ENCODE results near the gene CCSER1.

CCSER1 gene

DNA sequence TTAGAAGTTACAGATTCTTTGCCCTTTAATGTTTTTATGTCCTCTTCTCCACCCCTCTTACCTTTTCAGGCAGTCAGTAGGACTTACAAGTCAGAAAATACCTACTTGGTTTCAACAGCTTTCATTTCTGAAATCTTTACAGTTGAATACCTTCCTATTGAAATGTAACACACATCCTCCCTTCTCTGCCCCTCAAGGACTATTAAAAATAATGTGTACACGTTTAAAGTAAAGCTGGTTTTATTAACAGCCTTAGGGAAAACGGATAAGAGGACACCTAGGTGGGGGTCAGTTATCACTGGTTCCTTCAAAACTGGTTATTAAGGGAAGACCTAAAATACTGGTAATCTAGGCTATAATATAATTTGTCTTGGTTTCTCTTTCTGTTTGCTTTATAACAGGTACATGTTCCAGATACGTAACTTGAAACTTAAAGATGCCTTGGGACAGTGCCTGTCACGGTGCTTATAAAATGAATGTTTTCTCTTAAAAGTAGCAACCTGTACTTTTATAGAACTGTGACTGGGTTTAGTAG, 1.8 kb downstream of the CCSER1 start:
- DNase-seq: no peak

DNA sequence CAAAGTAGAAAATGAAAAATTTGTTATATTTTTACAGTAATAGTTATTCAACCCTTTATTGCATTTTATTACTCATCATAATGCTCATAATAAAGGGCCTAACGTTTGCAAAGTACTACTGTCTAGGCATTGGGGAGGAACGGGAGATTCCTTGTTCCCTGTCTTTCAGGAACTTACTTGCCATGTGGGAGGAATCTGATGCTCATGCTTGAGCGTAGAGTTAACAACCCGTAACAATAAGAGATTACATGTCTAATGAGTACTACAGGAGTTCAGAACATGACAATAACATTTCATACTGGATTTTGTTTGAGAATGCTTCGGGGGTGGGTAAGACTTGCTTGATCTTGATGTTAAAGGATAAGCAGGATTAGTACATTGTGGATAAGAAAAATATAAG, 2.9 kb downstream of the CCSER1 start:
- DNase-seq: no peak

DNA sequence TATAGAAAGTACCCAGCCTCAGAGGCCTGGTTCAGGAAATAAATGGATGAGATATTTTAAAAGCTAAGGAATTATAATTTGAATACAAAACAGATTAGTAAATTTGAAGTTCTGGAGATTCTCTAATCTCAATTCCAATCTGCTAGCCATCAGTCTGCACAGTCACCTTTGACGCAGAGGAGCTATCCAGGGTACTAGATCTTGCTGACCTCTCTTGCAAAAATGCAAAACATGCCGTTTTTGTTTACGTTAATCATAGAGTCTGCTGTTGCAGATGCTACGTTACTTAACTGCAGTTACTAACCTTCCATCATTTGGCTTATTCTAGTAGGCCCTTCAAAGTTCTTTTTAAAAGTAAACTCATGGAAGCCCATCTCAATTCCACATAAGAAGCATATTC, 10.4 kb downstream of the CCSER1 start:
- no peak for DNase-seq

DNA sequence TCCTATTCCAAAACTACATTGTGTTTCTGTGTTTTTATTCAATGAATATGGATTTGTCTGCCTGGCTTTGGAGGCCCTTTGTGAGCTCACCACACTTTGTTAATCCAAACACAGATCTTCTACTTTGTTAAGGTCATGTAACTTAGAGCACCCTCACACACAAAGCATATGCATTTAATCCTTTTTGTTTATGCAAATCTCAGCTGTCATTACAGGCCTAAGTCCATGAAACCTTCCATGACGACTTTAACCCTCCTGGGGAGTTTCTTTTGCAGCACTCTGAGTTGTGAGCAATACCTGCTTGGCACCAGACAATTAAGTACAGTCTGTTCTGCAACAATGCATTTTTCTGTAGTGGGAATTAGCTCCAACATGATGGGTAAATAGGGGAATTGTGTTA, 14.9 kb downstream of the CCSER1 start:
- DNase-seq: no peak

DNA sequence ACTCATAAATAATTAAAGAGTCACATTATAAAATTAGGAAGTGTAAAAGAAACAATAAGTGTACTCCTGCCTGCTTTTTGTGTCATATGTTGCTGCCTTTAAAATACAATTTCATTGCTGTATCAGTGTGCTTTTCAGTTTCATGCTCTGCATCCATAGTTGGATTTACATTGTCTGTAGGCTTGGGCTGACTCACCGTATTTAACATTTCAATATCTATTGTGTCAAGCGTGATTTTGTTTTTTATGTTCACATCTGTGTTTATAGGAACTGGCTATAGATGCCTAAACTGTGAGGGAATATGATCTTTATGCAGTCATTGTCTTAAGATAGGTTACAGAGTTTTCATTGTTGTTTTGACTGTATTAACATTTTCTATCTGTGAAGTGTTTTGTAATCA, 18.1 kb downstream of the CCSER1 start:
- DNase-seq: no peak

DNA sequence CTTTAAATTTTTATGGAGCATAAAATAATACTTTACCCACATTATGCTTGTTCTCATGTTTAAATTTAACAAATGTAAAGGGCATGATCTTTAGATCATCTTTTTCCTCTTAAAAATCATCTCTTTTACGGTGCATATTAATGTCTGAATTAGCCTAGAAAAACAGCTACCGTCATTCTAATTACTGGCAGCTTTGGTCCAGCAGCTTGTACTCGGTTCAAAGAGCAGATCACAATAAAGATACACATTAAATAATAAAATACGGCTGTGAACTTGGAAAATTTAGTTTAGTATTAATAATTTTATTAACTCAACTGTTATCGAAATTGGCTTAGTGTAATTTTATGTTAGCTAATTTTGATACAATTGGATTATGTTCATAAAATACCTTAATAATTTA, 19.1 kb downstream of the CCSER1 start:
- no peak for DNase-seq

DNA sequence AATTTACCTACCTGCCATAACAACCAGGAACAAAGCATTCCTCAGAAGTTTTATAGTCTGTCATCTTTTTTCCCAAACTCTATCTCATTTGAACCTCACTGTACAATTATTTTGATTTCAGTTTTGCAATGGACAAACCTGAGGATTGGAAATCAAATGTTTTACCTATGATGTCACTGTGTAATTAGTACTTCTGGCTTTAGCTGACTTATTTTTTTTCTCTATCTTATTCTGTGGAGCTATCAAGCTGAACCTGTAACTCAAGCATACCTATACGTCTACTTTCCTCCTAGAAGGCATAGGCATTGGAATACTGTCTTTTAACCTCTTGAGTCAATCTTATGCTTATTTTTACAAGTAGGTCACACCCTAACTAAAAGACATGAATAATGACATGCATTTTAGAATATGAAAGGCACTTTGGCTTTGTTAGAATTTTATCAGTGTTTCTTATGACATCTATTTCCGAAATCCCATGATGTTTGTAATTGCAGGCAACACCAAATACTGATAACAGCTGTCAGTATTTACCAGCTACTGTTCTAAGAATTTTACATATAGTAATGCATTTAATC, 21.5 kb downstream of the CCSER1 start:
- no peak for DNase-seq

DNA sequence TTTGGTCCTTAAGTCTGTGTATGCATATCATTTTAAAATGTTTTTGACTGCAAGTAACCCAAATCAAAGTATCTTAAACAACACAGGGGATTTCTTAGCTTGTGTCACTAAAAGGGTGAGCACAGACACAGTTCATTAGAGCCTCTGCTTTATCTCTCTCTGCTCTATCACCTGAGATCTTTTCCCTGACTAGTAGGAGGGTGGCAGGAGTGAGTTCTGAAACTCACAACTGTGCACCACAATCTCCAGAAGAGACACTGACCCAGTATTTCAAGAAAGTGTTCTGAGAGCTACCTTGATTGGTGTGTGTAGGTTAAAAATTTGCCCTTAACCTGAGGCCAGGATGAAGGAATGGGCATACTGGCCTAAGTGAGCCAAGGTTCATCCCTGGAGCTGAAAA, 24.8 kb downstream of the CCSER1 start:
- no peak for DNase-seq

DNA sequence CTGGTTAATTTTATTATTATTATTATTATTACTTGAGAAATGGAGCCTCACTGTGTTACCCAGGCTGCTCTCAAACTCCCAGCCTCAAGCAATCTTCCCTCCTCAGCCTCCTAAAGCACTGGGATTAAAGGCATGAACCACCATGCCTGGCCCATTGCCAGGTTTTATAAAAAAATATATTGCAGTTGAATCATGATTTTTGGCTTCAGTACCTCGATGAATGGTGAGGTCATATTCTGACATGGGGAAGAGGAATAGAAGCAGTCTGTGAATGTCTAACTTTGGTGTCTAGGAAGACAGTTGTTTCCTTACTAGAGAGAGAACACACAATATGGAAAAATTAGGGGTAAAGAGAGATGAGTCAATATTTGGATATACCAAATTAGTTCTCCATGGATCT, 32.0 kb downstream of the CCSER1 start:
- DNase-seq: no peak

DNA sequence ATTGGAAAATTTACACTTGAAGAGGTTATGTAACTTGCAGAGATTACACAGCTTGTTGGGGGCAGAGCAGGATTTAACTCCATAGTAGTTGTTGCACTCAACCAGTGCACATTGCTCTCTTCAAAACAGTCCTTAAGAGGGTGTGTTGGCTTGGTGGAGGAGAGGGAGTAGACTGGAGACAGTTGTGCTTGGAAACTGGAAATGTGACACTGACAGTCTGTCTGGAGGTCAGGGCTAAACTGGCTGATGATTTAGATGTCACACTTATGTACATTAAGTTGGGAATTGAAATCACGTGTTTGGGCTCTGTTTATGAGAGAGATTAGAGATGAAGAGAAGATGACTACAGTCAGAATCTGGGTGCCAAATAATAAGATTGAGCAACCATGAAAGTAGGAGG, 32.9 kb downstream of the CCSER1 start:
- DNase-seq: no peak

DNA sequence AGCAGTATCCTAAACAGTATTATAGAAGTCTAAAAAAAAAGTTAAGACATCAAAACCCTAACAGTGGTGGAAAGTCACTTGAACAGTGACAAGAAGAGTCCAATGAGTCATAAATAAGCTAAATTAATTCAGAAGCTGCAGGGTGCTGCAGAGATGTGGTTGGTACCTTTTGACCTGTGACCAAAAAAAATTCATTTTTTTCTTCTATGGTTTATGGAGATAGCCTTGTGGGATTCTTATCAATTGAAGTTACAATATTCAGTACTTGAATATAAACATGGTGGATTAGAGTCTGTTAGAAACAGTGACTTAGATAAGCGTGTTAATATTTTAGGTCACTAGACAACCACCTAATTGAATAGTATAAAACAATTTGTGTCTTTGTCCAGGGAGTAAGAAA, 35.4 kb downstream of the CCSER1 start:
- DNase-seq: no peak

DNA sequence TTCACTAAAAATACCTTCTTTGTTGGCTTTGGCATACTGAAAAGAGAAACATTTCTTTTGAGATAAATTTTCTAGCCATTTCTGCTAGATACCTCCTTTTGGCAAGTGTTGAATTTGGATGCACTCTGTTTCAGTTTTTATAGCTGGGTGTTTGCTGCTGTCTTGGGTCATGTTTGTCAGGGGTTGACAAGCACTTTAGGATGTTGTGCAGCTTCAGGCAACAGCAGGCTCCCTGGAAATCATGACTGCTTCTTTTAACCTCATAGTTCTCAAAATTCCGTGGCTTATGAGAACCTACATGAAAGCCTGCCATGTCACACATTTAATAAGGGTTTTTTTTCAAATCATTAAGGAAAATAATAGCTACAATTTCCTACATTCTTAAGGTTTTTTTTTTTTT, 36.7 kb downstream of the CCSER1 start:
- DNase-seq: no peak

DNA sequence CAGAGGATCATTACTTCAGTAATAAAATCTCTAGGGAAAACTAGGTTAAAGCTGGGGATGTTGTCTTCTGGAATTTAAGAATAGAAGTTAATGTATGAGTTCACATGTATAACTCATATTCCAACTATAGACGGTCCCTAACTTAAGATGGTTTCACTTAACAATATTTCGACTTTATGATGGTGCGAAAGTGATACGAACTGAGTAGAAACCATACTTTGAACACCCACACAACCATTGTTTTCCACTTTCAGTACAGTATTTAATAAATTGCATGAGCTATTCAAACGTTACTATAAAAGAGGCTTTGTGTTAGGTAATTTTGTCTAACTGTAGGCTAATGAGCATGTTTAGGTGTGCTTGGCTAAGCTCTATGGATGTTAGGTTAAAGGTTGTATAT, 38.7 kb downstream of the CCSER1 start:
- DNase-seq: no peak

DNA sequence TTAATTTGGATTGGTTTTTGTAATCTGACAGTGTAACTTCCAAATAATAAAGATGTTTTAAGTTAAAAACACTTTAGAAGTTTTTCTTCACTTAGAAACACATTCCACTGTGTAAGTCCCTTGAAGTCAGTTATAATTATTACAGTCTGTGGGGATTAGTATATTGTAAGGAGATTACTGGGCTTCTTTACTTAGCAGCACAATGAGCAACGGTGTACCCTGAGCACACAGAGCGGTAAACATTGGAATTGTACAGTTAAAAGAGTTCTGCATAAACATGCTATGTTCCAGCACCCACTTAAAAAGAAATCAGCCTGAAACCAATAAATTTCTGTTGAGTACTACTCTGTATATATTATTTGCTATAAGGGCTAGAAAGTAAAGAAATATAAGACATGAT, 44.3 kb downstream of the CCSER1 start:
- no peak for DNase-seq

DNA sequence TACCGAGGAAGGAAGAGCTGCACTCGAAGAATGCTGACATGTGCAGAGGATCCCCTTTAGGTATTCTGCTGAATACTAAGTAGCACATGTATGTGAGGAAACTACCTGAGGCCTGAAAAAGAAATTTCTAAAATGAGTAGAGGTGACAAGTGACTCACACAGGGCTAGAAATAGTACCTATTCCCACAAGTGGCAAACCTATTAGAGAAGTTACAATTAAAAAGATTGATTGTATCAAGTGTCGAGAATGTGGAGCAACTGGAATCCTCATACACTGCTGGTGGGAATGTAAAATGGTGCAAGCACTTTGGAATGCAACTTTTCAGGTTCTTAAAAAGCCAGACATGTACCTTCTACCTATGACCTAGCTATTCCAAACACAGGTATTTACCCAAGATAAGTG, 47.4 kb downstream of the CCSER1 start:
- no peak for DNase-seq

DNA sequence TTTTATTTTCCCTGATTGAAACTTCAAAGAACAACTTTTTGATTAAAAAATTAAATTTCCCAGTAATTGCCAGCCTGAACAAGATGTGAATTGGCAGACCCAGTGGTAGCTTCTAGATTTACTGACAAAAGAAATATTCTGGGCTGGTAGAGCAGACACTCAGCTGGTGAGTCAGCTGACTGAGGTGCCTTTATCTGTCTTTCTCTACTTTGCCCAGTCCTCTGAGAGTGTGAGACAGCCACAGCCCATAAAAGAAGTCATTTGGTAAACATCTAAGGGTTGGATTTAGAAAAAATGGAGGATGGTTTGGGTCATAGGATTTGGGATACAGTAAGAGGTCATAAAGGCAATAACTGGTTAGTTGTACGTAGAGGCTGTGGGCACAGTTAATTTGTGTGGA, 54.5 kb downstream of the CCSER1 start:
- no peak for DNase-seq

DNA sequence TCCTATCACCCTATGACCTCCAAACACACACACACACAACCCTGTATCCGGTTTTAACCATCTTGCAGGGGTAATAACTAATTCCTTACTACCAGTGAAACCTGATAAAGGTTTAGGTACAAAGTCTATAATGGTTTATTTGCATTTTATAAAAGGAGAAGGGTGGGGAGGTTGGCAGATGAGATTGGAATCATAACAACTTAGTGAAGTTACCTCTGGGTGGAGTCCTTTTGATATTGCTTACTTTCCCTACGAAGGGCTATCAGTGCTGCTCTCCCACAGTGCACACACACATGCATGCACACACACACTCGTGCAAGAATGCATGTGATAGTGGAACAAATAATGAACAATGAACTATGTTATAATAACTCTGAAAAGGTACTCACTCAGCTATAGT, 56.1 kb downstream of the CCSER1 start:
- no peak for DNase-seq

DNA sequence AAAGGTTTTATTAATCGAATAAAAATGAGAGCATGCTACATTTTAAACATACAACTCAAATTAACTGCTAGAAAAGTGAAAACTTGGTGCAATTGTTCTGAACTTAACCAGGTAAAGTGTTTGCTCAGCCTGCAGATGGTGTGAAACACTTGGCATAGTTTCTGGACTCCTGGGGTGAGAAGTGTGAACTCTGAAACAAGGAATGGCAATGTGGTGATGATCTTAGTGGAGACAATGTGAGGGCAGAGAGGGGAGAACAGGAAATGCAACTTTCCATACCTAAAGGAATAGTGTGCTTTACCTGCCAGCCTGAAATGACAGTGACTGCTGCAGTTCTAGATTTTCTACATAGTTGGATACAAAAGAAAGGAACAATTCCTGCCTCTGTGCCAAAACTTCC, 57.4 kb downstream of the CCSER1 start:
- no peak for DNase-seq

DNA sequence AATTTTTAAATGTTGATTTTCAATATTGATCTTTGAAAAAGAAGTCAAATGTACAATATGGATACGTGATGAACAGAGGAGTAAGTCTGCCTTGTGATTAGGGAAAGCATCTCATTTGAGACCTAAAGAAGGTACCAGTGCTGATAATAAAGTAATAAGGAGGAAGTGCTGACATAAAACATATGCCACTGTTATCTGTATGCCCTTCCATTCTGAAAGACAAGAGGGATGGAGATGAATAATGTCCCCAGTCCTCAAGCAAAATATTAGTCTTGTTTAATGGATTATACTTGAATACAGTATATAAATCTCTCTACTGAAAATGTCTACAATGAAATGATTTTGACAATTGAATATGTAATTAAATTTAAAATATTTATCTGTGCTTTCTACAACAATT, 58.2 kb downstream of the CCSER1 start:
- DNase-seq: no peak

DNA sequence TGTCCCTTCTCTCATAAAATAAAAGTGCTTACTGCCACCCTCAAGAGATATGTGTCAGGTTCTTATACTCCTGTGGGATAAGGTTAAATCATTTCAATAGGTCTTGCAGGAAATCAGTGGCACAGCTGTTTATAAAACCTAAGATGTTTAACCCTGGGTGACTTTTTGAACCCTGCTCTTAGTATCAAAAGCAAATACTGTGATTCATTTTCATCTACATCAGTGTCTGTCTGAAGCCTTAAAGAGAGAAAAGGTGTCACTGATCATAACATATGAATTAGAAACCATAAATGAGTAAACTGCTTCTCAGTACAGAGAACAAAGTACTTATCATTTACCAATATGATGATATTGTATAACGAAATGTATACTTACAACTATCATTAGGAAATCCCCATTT, 59.0 kb downstream of the CCSER1 start:
- no peak for DNase-seq

DNA sequence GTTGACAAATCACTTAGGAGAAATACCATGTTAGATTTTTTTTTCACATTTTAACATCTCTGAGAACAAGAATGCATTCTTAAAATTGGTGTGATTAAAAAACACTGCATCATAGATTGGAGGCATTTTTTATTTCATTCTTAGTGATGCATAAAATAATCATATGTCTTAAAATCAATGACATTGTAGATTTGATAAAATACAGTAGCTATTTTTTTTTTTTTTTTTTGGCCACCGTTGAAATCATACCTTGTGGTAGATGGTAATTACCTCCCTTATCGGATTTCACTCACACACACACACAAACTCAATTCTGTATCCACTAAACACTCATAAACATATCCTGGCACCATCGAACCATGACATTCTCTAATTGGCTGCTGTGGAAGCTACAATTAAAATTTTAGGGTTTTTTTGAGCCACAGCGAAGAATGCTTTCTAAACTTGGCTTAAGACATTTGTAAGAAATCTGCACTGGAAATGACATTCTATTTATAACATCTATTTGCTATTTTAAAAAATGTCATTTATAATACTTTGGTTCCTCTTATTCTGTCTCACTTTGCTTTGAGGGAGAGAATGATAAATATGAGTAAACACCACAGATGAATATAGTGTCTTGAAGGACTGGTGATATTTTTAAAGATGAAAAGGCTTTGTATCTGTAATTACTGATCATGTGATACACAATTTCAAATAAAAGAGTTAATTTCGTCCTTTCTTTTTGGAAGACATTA, 60.1 kb downstream of the CCSER1 start:
- DNase-seq: no peak

DNA sequence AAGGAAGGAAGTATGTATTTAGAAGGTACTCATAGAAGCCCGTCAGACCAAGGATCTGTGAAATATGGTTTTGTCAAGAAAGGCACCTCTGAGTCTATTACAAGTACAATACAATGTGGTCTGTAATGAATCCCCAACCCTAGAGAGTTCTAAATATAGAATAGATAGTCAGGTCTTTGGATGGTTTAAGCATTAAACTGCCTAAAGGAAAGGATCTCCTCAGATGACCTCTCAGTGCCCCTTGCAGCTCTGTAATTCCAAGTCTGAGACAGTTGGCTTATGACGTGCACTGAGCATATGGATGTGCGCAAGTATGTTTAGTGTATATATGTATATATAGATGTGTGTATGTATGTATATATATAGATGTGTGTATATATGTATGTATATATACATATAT, 62.0 kb downstream of the CCSER1 start:
- DNase-seq: no peak

DNA sequence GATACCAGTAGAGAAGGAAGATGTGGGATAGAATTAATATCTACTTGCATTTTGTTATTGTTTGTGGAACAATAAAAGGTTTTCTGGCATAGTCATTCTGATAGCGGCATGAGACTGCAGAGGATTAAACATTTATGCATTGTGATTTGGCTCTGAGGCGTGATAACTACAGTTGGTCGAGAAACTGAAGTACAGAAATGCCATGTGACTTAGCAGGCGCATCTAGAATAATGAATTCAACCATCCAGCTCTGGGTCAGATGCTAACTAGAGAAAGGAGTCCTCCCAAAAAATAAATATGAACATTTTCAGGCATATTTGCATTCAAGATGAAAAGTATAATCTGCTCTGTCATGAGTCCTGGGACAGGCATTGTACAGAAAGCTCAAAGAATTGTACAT, 62.8 kb downstream of the CCSER1 start:
- no peak for DNase-seq

DNA sequence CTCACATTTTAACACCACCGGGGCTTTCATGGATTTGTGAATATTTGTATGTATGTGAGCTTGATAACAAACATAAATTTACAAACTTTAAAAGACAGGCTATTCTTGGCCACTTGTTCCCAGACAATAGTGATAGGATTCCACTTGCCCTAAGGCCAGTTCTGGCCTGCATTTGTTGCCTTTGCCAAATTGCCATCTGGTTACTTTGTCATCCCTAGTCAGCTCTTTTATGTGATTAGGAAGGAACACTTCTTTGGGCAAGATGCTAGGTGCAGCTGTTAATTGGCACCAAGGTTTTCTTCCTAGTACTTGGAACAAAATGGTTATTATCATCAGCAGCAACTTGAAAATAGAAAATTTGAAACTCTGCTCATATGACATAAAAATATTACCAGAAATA, 63.3 kb downstream of the CCSER1 start:
- DNase-seq: no peak
